ENCODE measurements around the gene ARMH3. TPM values are rescaled to one million over a fixed set of nuclear protein-coding genes. Genes with fewer than 3 reads are reported as not detected.

ARMH3 gene
- total and polyA plus RNA-seq, 4 donors: 14.7 to 23.7 (median 20.6) TPM

- no peak for TF ChIP-seq CTCF (IDR thresholded peaks at IDR 0.05; ENCODE audit: control extremely low read depth, extremely low read depth)
- Histone ChIP-seq H3K9me3 (ENCODE audit: control insufficient read depth in 4 of 4, insufficient read depth in 3 of 4, low read length in 3 of 4) (no peaks in the 10 kb centered on the region), H3K27ac (ENCODE audit: low read depth in 1 of 2, low read length in 1 of 2) (no peak overlapping the region), H3K27me3 (ENCODE audit: control insufficient read depth in 3 of 3, insufficient read depth in 3 of 3, low read length in 2 of 3) (no peaks in the 10 kb centered on the region), H3K9ac (ENCODE audit: insufficient read depth in 1 of 2, low read length in 2 of 2) (no peak overlapping the region), H3K4me1 (ENCODE audit: control insufficient read depth in 5 of 5, insufficient read depth in 5 of 5, low read length in 5 of 5) (peaks cover 2 to 25% (median 7%) of the 10 kb centered on the region in 5 donors), H3K4me3 (no peak overlapping the region), H3K36me3 (ENCODE audit: control insufficient read depth in 4 of 4, insufficient read depth in 4 of 4, low read length in 4 of 4) (peaks cover 0 to 15% (median 7%) of the 10 kb centered on the region in 4 donors)
- DNase-seq: peak in 1 of 3 donors; percentile 8
- ATAC-seq (ENCODE audit: insufficient read depth, low FRiP score): no peak
- WGBS, 2 donors: 11 to 76% methylated on average over 1 of the region's 1 CpG
These were observed 12.2 kb upstream of the ARMH3 start for GRCh38 chr10:102068216-102068615.

DNA sequence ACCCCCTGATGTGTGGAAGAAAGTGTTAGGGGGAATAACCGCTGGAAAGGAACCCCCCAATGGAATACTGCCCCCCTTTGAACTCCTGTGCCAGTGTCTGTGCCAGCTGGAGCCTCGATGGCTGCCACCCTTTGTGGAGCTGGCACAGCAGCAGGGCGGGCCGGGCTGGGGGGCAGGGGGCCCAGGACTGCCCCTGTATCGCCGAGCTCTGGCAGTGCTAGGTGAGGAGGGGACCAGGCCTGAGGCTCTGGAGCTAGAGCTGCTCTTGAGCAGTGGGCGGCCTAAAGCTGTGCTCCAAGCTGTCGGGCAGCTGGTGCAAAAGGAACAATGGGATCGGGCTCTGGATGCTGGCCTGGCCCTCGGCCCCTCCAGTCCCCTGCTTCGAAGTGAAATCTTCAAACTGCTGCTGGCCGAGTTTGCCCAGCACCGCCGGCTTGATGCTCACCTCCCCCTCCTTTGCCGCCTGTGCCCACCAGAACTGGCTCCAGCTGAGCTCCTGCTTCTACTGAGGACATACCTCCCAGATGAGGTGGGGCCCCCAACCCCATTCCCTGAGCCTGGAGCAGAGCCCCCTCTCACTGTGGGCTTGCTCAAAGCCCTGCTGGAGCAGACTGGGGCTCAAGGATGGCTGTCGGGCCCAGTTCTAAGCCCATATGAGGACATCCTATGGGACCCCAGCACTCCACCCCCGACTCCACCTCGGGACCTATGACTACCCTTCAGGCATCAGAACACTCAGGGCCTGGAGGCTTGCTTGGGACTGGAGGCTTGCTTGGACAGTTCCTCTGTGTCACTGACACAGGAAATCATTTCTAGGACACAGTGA, 11.3 kb upstream of the ARMH3 start:
- Histone ChIP-seq H3K9ac (ENCODE audit: insufficient read depth in 1 of 2, low read length in 2 of 2) (no peak overlapping the region), H3K27ac (ENCODE audit: low read depth in 1 of 2, low read length in 1 of 2) (no peak overlapping the region), H3K4me3 (no peak overlapping the region), H3K27me3 (ENCODE audit: control insufficient read depth in 3 of 3, insufficient read depth in 3 of 3, low read length in 2 of 3) (no peaks in the 10 kb centered on the region), H3K9me3 (ENCODE audit: control insufficient read depth in 4 of 4, insufficient read depth in 3 of 4, low read length in 3 of 4) (no peaks in the 10 kb centered on the region), H3K36me3 (ENCODE audit: control insufficient read depth in 4 of 4, insufficient read depth in 4 of 4, low read length in 4 of 4) (peaks cover 0 to 15% (median 7%) of the 10 kb centered on the region in 4 donors), H3K4me1 (ENCODE audit: control insufficient read depth in 5 of 5, insufficient read depth in 5 of 5, low read length in 5 of 5) (peaks cover 2 to 25% (median 7%) of the 10 kb centered on the region in 5 donors)
- no peak for ATAC-seq (ENCODE audit: insufficient read depth, low FRiP score)
- TF ChIP-seq CTCF (IDR thresholded peaks at IDR 0.05; ENCODE audit: control extremely low read depth, extremely low read depth): no peak
- 93 to 94% methylated on average over 18 of the region's 18 CpGs for WGBS, 2 donors
- no peak for DNase-seq

GRCh38 chr10:102066399-102067088, 10.6 kb upstream of the ARMH3 start:
- H3K9ac ChIP-seq (ENCODE audit: insufficient read depth in 1 of 2, low read length in 2 of 2): no peak overlapping the region

More at GRCh38 chr10:102066399-102067088, 10.6 kb upstream of the ARMH3 start:
- no peaks in the 10 kb centered on the region for H3K9me3 ChIP-seq (ENCODE audit: control insufficient read depth in 4 of 4, insufficient read depth in 3 of 4, low read length in 3 of 4)
- 84 to 85% methylated on average over 16 of the region's 16 CpGs for WGBS, 2 donors
- no peak for ATAC-seq (ENCODE audit: insufficient read depth, low FRiP score)
- peak overlapping the region in 1 of 2 donors; percentile 97 for H3K27ac ChIP-seq (ENCODE audit: low read depth in 1 of 2, low read length in 1 of 2)
- H3K4me3 ChIP-seq: peak overlapping the region; percentile 92
- no peak for TF ChIP-seq CTCF (IDR thresholded peaks at IDR 0.05; ENCODE audit: control extremely low read depth, extremely low read depth)
- H3K36me3 ChIP-seq (ENCODE audit: control insufficient read depth in 4 of 4, insufficient read depth in 4 of 4, low read length in 4 of 4): peaks cover 0 to 15% (median 7%) of the 10 kb centered on the region in 4 donors
- H3K27me3 ChIP-seq (ENCODE audit: control insufficient read depth in 3 of 3, insufficient read depth in 3 of 3, low read length in 2 of 3): no peaks in the 10 kb centered on the region
- H3K4me1 ChIP-seq (ENCODE audit: control insufficient read depth in 5 of 5, insufficient read depth in 5 of 5, low read length in 5 of 5): peaks cover 2 to 25% (median 7%) of the 10 kb centered on the region in 5 donors
- no peak for DNase-seq

Measured in lung (tissue), 12 donors.